ENCODE measurements around the gene FAM184B.

GRCh38 chr4:17642398-17642783, 139.0 kb downstream of the FAM184B start:
- no peak for TF ChIP-seq CTCF (IDR thresholded peaks at IDR 0.05; ENCODE audit: low read length)
- no peak for TF ChIP-seq EZH2 (IDR thresholded peaks at IDR 0.05; ENCODE audit: borderline replicate concordance, low read length)
